Vagina (tissue), 2 donors: ENCODE results near the gene SUPT3H.

ENCODE experiments used
- POLR2A ChIP-seq, 2 donors: fragments of 450-650 bp; IDR thresholded peaks; one replicate each; pipeline ENCODE4 v1.6.1; 2017; ENCODE audit warnings: antibody characterized with exemption in 2 of 2, mild to moderate bottlenecking in 2 of 2, moderate library complexity in 2 of 2
- POLR2AphosphoS5 ChIP-seq, 2 donors: sonication (generic); formaldehyde crosslinking; IDR thresholded peaks; one replicate each; pipeline ENCODE4 v1.9.0; 2017; ENCODE audit warnings: antibody characterized with exemption in 2 of 2, mild to moderate bottlenecking in 2 of 2, low read depth in 1 of 2; ENCODE audit not compliant: insufficient read depth in 1 of 2
- TF ChIP-seq, protein P1 (sequence below), 3 experiments: fragments of 450-650 bp in 2 of 3; fragments of 200-600 bp in 1 of 3; sonication (generic) in 1 of 3; IDR thresholded peaks; one replicate each; pipeline ENCODE4 v1.5.1; 2017 to 2019; ENCODE audit warnings: antibody characterized with exemption in 3 of 3, mild to moderate bottlenecking in 2 of 3, moderate library complexity in 2 of 3

DNA sequence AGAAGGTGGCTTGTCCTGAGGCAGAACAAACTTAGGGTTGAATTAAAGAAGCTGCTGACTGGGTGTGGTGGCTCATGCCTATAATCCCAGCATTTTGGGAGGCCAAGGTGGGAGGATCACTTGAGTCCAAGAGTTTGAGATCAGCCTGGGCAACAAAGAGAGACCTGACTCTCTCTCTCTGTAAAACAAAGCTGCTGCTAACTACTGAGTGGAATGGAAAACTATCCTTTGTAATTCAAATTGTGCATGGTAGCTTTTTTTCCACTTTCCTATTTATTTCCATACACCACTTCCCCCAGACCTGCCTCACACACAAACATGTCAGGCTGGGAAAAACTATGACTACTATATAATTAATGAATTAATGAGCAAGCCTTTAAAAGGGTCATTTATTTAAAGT, 553.2 kb downstream of the SUPT3H start:
- TF ChIP-seq, protein P1, sequence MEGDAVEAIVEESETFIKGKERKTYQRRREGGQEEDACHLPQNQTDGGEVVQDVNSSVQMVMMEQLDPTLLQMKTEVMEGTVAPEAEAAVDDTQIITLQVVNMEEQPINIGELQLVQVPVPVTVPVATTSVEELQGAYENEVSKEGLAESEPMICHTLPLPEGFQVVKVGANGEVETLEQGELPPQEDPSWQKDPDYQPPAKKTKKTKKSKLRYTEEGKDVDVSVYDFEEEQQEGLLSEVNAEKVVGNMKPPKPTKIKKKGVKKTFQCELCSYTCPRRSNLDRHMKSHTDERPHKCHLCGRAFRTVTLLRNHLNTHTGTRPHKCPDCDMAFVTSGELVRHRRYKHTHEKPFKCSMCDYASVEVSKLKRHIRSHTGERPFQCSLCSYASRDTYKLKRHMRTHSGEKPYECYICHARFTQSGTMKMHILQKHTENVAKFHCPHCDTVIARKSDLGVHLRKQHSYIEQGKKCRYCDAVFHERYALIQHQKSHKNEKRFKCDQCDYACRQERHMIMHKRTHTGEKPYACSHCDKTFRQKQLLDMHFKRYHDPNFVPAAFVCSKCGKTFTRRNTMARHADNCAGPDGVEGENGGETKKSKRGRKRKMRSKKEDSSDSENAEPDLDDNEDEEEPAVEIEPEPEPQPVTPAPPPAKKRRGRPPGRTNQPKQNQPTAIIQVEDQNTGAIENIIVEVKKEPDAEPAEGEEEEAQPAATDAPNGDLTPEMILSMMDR (IDR thresholded peaks at IDR 0.05) = no peak
- no peak for TF ChIP-seq POLR2AphosphoS5 (IDR thresholded peaks at IDR 0.05; ENCODE audit: insufficient read depth in 1 of 2, low read depth in 1 of 2)
- TF ChIP-seq POLR2A (IDR thresholded peaks at IDR 0.05) = no peak
